ENCODE measurements around the gene C11orf24.

Gene C11orf24
- total RNA-seq = 14.3 to 16.3 reads per million in 2 experiments

DNA sequence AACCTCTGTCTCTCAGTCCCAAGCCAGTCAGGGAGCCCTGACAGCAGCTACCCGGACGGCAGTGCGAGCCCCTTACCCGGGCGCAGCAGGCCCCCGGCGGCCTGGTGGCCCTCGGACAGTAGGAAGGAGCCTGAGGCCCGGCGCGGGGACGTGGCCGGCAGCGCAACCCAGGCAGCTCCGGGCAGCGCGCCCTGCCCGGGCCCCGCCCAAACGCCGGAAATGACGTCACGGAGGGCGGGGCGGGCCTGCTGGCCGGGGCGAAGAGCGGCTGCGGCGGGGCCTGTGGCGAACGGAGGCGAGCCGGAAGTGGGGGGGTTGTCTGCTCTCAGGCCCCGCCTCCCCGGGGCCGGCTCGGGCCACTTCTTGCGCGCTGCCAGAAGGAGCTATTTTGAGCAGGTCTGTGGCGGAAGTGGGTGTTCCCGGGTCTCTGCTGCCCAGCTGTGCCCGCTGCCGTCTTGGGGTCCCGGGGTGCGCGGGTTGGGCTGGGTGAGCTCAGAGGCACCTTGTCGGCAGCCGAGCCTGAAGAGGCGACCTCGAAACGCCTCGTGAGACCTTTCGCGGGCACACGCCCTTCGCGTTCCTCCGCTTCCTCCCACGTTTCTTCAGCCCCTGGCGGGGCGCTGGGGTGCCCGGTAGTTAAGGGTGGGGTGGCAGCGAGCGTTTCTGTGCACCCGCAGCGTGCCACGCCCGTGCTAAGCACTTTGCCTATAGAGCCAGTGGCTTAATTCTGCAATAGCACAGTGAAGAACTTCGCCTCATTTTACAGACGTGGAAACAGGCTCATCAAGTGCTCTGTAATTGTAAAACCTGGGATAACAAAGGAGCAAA is at the start of gene C11orf24:
TSS of gene C11orf24 (minus strand) at position 193 of the 828 bp plus-strand sequence. CDS start 8,206 bp downstream, outside the sequence.
- DNase-seq (ENCODE audit: low read depth) = peak; percentile 88

DNA sequence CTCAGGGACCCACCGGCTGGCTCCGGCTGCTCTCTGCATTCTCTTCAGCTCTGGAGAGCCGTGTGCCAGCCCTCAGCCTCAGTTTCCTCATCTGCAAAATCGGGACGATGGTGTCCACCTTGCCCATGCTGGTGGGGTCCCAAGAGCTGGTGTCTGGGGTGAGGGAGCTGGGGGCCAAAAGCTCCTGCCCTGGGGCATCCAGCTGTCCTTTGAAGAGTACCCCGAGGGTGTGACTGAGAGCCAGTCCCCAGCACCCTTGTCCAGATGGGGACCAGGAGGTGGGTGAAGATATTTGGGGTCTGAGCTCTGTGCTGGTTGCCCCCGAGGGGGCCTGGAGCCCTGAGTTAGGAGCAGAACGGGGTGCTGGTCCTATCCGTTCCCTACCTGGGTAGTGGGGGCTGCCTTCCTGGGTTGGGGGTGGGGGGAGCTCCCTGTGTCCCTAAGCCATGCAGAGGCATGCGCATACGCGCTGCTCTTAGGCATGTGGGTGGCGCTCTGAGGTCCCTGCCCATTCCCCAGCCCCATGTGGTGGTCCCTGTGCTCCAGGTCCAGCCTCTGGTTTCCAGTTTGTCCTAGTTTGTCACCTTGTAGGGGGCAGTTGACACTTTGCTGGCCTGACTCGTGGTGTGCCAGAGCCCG is 45.5 kb upstream of the C11orf24 start:
- no peak for DNase-seq (ENCODE audit: low read depth)

DNA sequence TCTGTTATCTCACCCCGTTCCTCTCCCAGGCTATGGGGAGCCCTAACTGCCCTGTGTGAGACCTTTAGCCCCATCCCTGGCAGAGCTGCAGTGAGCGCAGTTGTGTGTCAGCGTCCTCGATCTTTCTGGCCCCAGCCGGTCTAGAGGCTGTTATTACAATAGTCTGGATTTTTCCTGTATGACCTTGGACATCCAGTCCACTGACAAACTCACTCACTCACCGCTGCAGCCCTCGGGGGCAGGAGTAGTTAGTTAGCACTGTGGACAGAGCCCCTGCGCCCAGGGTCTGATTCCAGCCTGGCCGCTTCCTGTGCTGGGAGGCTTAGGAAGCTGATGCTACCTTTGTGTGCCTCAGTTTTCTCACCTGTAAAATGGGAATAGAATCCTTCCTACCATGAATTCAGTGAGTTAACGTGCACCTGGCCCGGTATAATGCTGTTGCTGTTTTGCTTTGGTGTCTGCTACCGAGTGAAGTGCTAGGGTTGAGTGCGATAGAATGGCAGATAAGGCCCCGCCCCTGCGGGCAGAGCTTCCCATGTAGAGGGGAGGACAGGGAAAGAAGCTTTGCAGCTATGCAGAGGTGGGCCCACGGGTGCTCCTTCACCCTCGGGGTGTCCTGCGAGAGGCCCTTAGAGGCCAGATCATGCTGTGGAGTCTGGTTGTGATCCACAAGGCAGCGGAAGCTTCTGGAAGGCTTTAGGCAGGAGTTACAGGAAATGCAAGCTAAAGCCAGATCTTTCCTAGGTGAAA is 43.6 kb upstream of the C11orf24 start:
- no peak for DNase-seq (ENCODE audit: low read depth)

DNA sequence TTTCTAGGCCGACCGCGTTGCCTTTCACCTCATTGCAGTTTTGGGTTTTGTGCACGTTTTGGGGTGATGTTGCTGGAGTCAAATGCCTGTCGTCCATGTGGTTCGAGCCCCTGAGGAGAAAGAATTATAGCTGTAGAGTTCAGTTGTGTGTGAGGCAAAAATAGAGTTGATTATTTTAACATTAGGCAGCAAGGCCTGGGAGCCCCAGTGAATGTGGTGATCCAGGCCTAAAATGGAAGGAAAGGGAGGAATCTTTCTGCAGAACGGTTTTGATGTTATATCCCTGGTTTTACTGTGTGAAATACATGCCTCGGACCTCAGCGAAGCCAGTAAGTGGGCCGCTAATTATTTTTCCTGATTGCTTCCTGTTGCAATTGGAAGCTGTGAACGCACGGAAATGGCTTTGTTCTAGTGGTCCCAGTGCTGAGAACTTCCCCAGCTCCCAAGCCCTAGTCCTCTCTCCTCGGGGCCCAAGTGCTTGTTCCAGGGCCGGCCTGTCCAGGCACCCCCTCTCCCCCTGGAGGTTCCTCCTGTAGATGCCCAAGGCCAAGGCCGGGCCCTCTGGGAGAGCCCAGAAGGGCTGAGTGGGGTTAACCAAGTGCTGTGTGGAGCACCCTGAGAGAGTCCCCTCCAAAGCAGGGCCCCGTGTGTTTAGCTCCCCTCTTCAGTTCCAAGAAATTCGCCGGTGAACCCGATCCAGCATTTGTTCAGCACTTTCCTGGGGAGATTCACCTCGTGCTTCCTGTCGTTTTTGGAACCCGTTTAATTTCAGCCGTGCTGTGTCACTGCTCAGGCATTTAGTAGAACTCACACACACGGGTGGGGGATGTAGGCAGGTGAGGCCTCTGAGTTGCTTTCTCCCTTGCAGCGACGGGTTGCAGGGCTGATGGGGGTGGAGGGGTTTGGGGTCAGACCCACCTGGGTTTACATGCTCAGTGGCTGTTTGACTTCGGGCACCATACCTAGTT is 42.7 kb upstream of the C11orf24 start:
- DNase-seq (ENCODE audit: low read depth) = no peak

DNA sequence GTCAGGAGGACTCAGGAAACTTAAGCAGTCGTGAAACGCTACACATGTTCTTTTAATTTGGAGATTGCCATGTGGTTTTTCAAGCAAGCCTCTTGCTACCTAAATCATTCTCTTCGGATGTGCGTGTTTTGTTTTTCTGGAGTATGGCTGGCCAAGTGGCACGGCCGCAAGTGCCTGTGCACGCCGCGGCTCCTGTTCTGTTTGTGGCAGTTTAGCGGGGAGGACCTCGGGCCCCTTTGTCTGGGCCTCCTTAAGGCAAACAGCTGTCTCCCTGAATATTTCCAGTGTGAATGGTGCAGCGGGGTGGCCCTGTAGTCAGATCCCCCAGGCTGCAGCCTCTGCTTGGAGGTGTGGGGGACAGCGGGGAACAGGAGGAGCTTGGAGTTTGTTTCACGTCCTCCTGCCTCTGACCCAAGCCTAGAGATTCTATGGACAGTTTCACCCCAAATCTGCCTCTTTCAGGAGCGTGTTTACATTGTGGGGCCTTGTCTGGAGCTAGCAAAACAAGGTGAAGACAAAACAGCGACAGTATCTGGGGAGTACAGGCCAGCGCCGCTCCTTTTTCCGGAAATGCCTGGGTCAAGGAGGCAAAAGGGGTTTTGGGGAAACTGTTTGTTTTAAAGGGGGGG is 41.9 kb upstream of the C11orf24 start:
- no peak for DNase-seq (ENCODE audit: low read depth)

DNA sequence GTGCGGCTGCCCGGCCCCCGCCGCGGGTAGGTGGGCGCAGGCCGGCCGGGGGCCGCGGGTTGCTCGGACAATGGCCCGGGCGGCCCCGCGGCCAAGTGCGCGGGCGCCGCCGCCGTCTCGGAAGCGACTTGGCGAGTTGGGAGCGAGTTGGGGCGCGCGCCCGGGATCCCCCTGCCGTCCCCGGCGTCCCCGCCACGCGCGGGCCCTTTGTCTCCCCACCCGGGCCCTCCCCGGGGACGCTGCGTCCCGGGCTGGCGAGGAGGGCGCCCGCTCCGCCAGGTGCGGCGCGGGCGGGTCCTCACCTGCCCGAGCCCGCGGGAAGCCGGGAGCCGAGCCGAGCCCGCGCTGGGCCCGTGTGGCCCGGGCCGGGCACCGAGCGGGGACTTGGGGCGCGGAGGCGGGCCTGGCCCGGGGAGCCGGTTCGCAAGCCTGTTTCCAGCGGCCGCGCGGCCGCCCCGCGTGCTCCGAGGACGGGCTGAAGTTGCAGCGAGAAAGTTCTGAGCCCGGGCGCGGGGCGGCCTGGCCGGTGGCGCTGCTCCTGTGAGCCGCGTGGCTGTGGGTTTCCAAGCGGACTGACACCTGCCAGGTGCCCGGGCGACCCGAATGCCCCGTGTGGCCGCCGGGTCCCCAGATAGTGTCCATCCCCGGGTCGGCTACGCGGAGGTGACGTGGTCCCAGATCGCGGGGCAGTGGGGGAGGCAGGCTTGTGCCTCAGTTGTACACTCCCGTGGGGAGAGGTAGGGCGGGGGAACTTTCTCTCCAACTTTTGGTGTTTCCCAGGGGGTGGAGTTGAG is 41.2 kb upstream of the C11orf24 start:
- DNase-seq (ENCODE audit: low read depth) = no peak

DNA sequence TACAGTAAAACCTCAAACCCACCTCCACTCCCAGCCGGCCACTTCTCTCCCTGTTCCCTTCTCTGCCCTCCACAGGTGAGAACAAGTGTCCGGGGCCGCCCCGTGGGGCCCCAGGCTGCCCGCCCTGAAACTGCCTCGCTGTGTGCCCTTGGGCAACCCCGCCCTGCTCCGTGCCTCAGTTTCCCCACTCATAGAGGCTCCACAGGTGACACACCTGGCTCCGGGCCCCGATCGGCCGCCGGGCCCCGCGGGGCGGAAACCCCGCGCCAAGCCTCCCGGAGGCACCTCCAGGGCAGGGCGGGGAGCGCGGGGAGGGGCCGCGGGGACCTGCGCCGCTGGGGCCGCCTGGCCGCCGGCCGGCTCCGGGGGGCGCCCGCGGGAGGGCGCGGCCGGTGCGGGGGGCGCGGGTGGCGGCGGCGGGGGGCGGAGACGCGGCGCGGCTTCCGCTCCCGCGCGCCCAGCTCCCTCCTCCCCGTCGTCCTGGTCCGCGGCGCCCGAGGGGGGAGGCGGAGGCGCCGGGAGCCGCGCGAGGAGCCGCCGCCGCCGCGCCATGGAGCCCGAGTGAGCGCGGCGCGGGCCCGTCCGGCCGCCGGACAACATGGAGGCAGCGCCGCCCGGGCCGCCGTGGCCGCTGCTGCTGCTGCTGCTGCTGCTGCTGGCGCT is 40.5 kb upstream of the C11orf24 start, which contains the start of gene LRP5:
TSS of gene LRP5 (plus strand) at position 475 of the 663 bp plus-strand sequence. CDS start at position 599, 124 bp downstream.
- no peak for DNase-seq (ENCODE audit: low read depth)

DNA sequence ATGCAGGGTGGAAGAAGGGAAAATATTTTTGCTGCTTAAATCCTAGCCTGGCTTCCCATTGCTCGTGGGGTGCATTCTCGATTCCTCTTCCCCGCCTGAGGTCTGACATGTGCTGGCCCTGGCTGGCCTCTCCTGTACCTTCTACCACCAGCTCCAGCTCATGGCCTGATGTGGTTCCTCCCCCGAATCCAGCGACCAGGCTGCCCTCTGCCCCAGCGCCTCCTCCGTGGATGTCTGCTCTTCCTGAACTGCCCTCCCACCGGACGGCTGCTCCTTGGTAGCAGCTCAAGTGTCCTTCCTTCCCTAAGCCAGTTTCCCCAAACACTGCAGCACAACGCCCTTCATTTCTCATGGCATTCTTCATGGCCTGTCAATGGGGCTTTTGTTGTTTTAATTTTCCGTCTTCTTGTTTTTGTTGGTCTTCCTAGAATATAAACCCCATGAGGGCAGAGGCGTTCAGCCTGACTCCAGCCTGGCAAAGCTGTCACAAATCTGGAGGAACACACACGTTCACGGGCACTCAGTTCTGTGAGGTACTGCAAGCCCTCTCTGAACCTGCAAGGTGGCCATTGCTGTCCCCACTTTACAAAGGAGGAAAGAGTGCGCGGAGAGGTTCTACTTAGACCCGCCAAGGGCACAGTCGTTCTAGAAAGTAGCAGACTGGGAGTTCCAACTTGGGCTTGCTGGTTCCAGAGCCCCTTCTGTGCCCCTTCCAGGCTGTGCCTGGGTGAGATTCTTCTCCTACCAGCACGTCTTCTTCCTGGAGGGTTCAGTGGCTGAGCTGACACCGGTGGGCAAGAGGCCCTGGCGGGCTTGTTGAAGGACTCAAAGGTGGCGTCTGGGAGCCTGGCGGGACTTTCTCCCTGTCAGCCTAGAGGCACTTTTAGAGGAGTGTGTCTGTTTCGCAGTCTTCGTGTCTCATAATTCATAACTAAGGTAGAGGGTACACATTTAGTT is 39.7 kb upstream of the C11orf24 start:
- no peak for DNase-seq (ENCODE audit: low read depth)

DNA sequence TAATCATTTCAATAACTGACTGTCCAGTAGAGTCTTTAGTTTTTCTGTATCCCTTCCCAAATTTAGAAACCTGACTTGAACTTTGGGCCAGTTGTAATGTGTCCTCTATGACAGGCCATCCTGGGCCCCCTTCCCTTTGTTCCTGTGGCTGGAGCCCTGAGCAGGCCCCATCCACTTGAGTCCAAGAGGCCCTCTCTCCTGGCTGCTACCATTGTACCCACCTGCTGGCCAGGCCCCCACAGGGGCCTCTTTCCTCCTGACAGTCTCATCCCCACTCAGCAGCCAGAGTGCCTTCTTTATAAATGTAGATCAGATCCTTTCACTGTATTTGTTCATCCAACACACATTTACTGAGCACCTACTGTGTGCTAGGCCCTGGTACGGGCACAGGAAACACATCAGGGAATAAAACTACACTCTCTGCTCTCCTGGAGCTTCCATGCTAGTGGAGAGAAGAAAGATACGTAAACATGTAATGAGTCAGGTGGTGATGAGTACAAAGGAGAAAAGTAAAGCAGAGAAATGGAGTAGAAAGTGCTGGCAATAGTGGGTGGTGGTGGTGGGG is 37.9 kb upstream of the C11orf24 start:
- no peak for DNase-seq (ENCODE audit: low read depth)

DNA sequence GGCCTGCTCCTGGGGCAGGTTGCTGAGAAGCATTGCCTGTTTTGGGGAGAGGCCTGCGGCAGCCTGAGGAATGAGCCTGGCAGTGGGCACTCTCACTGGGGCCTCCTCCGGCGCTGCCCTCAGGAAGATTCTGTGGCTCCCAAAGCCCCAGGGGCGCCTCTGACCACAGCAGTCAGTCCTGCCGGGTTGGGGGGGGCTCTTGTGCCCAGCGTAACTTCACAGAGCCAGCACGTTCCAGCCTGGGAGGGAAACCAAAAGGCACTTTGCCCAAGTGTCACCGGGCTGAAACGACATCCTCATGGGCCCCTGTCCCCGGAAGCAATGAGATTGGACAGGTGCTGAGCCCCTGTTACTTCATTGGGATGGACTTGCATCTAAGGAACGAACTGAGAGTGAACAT is 36.3 kb upstream of the C11orf24 start:
- no peak for DNase-seq (ENCODE audit: low read depth)

DNA sequence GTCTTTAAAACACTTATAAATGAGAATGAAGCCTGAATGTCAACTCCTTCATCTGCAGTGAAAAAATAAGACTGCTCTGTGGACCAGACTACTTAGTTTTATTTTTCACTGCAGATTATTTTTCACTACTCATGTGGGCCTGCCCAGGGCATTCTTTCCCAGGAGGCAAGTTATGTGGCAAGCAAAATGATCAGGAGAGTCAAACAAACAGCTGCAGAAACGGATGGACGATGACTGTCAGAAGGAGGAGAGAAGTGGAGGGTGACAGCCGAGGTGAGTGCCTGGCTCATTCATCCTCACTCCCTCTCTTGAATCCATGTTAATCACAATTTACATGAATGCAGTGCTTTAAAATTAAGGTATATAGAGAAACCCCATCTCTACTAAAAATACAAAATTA is 34.9 kb upstream of the C11orf24 start:
- no peak for DNase-seq (ENCODE audit: low read depth)

DNA sequence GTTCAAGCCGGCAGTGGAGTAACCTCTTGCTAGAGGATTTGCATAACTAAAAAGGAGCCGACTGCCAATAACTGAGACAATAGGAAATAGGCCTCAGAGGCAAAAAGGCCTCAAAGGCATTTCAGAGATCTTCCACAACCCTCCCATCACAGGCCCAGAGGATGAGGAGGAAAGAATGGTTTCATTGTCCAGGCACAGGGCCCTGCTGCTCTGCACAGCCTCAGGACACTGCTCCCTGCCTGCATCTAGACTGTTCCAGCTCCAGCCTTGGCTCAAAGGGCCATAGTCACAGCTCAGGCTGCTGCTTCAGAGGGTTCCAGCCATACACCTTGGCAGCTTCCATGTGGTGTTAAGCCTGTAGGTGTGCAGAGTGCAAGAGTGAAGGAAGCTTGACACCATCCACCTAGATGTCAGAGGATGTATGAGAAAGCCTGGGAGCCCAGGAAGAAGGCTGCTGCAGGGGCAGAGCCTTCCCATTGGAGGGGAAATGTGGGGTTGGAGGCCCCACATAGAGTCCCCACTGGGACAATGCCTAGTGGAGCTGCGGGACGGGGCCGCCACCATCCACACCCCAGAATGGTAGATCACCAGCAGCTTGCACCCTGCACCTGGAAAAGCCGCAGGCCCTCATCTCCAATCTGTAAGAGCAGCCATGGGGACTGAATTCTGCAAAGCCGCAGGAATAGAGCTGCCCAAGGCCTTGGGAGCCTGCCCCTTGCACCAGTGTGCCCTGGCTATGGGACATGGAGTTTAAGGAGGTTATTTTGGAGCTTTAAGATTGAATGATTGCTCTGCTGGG is 32.4 kb upstream of the C11orf24 start:
- DNase-seq (ENCODE audit: low read depth) = no peak

DNA sequence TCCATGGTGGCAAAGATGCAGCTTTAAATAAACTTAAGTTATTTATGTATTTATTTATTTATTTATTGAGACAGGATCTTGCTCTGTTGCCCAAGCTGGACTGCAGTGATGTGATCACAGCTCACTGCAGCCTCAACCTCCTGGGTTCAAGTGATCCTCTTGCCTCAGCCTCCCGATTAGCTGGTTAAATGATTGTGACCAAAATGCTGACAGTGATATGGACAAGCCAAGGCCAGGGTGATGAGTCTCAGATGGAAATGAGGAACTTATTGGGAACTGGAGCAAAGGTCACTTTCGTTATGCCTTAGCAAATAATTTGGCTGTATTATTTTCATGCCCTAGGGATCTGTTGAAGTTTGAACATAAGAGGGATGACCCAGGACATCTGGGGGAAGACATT is 31.3 kb upstream of the C11orf24 start:
- DNase-seq (ENCODE audit: low read depth) = no peak

DNA sequence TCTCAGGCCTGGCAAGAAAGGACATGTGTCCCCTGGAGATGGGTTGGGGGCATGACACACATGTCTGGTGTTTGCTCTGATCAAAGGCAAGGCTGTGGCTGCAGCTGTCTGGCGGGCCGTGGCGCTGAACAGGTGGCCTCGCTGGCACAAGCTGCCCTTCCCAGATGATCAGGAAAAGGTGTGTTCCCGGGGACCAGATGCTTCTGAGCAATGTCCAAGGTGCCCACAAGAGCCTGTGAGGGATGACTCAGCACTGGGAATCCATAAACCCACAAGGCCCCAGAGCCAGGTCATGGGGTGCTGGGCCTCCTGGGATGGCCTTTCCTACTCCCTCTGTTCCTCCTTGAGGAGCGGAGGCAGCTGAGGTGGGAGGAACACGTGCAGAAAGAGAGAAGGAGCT is 30.9 kb upstream of the C11orf24 start:
- DNase-seq (ENCODE audit: low read depth) = no peak

DNA sequence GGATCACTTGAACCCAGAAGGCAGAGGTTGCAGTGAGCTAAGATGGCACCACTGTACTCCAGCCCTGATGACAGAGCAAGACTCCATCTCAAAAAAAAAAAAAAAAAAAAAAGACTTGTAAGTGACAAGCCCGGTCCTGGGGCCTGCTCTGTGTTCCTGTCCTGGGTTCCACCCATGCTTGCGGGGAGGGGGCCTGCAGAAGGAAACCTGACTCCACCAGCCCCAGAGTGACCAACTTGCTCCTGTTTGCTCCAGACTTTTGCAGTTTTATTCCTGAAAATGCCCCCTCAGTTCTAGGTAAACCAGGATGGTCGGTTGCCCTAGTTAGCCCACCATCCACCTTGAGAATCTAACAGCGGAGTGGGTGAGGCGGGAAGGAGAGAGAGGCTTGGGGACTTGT is 30.5 kb upstream of the C11orf24 start:
- DNase-seq (ENCODE audit: low read depth) = no peak

DNA sequence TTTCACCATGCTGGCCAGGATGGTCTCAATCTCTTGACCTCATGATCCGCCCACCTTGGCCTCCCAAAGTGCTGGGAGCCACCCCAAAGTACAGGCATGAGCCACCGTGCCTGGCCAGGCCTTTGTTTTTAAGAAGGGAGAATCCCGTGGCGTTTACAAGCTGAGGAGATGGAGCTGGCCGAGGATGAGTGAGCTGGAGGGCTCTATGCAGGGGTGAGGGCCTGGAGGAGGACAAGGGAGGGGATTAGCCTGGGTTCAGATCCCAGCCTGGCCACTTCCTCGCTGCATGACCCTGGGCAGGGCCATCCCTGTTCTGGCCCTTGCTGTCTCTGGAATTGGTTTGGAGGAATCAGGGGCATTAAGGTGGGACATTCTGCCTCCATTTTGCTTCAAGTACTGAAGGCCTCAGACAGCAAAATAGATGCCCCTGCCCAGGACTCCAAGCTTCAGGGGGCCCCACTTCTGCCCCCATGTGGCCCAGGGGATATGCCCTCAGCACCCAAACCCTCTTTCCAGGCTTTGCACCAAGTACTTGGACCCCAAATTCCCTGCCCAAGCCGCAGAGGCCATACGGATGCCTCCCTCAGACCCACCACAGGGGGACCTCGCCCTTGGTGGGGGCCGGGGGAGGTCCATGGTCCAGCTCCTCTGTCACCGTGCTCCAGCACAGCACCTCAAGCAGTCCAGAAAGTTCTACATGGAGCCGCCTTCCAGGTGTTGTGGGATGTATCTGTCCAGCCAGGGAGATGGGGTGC is 28.5 kb upstream of the C11orf24 start:
- DNase-seq (ENCODE audit: low read depth) = no peak
